ENCODE data around the gene SRSF9.

DNA sequence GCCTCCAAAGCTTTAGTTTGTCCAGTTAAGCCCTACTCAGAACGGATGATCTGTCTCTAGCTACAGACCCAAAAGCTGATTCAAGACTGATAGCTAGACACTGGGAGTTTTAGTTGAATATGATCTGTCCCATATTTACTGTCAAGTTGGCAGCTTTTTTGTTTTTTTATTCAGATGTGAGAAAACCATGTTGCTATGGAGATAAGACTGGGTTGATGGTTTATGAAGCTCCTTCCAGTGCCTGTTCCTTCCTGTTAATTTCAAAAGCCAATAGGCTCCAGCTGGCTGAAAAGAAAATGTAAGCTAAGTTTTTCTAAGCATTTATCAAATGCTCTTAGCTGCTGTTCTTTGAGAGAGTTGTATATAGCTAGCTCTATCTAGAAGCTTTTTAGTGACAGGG is 31.0 kb upstream of the SRSF9 start:
- no peak for TF ChIP-seq POLR2A (IDR thresholded peaks at IDR 0.05)
- TF ChIP-seq, protein P1, sequence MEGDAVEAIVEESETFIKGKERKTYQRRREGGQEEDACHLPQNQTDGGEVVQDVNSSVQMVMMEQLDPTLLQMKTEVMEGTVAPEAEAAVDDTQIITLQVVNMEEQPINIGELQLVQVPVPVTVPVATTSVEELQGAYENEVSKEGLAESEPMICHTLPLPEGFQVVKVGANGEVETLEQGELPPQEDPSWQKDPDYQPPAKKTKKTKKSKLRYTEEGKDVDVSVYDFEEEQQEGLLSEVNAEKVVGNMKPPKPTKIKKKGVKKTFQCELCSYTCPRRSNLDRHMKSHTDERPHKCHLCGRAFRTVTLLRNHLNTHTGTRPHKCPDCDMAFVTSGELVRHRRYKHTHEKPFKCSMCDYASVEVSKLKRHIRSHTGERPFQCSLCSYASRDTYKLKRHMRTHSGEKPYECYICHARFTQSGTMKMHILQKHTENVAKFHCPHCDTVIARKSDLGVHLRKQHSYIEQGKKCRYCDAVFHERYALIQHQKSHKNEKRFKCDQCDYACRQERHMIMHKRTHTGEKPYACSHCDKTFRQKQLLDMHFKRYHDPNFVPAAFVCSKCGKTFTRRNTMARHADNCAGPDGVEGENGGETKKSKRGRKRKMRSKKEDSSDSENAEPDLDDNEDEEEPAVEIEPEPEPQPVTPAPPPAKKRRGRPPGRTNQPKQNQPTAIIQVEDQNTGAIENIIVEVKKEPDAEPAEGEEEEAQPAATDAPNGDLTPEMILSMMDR (IDR thresholded peaks at IDR 0.05): no peak
- no peak for TF ChIP-seq POLR2AphosphoS5 (IDR thresholded peaks at IDR 0.05)
